ENCODE data around the gene RPL37.

GRCh38 chr5:40826489-40827187, 8.4 kb downstream of the RPL37 start:
- TF ChIP-seq, protein P1, sequence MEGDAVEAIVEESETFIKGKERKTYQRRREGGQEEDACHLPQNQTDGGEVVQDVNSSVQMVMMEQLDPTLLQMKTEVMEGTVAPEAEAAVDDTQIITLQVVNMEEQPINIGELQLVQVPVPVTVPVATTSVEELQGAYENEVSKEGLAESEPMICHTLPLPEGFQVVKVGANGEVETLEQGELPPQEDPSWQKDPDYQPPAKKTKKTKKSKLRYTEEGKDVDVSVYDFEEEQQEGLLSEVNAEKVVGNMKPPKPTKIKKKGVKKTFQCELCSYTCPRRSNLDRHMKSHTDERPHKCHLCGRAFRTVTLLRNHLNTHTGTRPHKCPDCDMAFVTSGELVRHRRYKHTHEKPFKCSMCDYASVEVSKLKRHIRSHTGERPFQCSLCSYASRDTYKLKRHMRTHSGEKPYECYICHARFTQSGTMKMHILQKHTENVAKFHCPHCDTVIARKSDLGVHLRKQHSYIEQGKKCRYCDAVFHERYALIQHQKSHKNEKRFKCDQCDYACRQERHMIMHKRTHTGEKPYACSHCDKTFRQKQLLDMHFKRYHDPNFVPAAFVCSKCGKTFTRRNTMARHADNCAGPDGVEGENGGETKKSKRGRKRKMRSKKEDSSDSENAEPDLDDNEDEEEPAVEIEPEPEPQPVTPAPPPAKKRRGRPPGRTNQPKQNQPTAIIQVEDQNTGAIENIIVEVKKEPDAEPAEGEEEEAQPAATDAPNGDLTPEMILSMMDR (IDR thresholded peaks at IDR 0.05; ENCODE audit: borderline replicate concordance, extremely low read depth, low read length, poor library complexity, severe bottlenecking), result no peak
- TF ChIP-seq EZH2 (IDR thresholded peaks at IDR 0.05; ENCODE audit: borderline replicate concordance, low read depth, low read length, severe bottlenecking), result no peak
